Suprapubic skin (tissue), 4 donors: Measurements from ENCODE around the gene TNIP1. TPM values are rescaled to one million over a fixed set of nuclear protein-coding genes. Genes with fewer than 3 reads are reported as not detected.

Experiments used
- DNase-seq, 2 donors: peaks; one replicate each; pipeline ENCODE4 v3.0.0-alpha.2; 2019; ENCODE audit warnings: low spot score in 2 of 2
- H3K27ac ChIP-seq: fragments of 200-600 bp; sonication (generic); one replicate; pipeline ENCODE4 v1.5.1; 2019
- H3K27me3 ChIP-seq: fragments of 200-600 bp; sonication (generic); one replicate; pipeline ENCODE4 v1.5.1; 2019
- H3K36me3 ChIP-seq: fragments of 200-600 bp; sonication (generic); one replicate; pipeline ENCODE4 v1.5.1; 2019
- H3K4me1 ChIP-seq: fragments of 200-600 bp; sonication (generic); one replicate; pipeline ENCODE4 v1.5.1; 2019
- H3K4me3 ChIP-seq: fragments of 200-600 bp; sonication (generic); one replicate; pipeline ENCODE4 v1.5.1; 2019; ENCODE audit warnings: mild to moderate bottlenecking
- H3K9me3 ChIP-seq: fragments of 200-600 bp; sonication (generic); one replicate; pipeline ENCODE4 v1.5.1; 2019
- CTCF ChIP-seq, 2 donors: fragments of 200-600 bp in 1 of 2; fragments of 450-650 bp in 1 of 2; sonication (generic) in 1 of 2; IDR thresholded peaks; one replicate each; pipeline ENCODE4 v1.5.1; 2016 to 2019; ENCODE audit warnings: antibody characterized with exemption in 2 of 2, mild to moderate bottlenecking in 1 of 2, moderate library complexity in 1 of 2
- EP300 ChIP-seq: sonication (generic); formaldehyde crosslinking; IDR thresholded peaks from one replicate; pipeline ENCODE4 v1.6.1; 2017; ENCODE audit warnings: antibody characterized with exemption
- POLR2A ChIP-seq, 2 donors: fragments of 450-650 bp; IDR thresholded peaks; one replicate each; pipeline ENCODE4 v1.6.1; 2017; ENCODE audit warnings: antibody characterized with exemption in 2 of 2, mild to moderate bottlenecking in 2 of 2, moderate library complexity in 2 of 2
- POLR2AphosphoS5 ChIP-seq, 3 donors: sonication (generic); formaldehyde crosslinking; IDR thresholded peaks; one replicate each; pipeline ENCODE4 v1.6.1; 2017; ENCODE audit warnings: antibody characterized with exemption in 3 of 3
- WGBS: methylation state at CpG from one replicate; pipeline ENCODE4 v1.1.5; 2018; 5-methylcytosine and 5-hydroxymethylcytosine counted together
- total RNA-seq, 4 donors: library from RNA; depleted of rRNA; stranded (reverse); fragments of >200 nt; gene quantifications; one replicate each; pipeline ENCODE4 v1.1.0, GENCODE V29; 2016

The TNIP1 gene
- total RNA-seq, 4 donors from 2014 or later: 47.5 to 94.7 (median 70.9) TPM

- 97% methylated on average over 8 of the region's 8 CpGs for WGBS
- no peaks in the 10 kb centered on the region for H3K9me3 ChIP-seq
- no peak overlapping the region for H3K4me3 ChIP-seq
- H3K36me3 ChIP-seq: peaks cover 75% of the 10 kb centered on the region
- peaks cover 39% of the 10 kb centered on the region for H3K4me1 ChIP-seq
- TF ChIP-seq POLR2A (IDR thresholded peaks at IDR 0.05) (no peak), POLR2AphosphoS5 (IDR thresholded peaks at IDR 0.05) (no peak), EP300 (no peak), CTCF (IDR thresholded peaks at IDR 0.05) (no peak)
- H3K27me3 ChIP-seq: no peaks in the 10 kb centered on the region
- no peak overlapping the region for H3K27ac ChIP-seq
- no peak for DNase-seq
Observed at GRCh38 chr5:151028717-151029116, 52.1 kb downstream of the TNIP1 start.

- H3K36me3 ChIP-seq: peaks cover 69% of the 10 kb centered on the region
- WGBS: 75% methylated on average over 4 of the region's 11 CpGs
- peaks cover 46% of the 10 kb centered on the region for H3K4me1 ChIP-seq
- no peak for TF ChIP-seq EP300
- no peak for TF ChIP-seq POLR2AphosphoS5 (IDR thresholded peaks at IDR 0.05)
- no peaks in the 10 kb centered on the region for H3K9me3 ChIP-seq
- DNase-seq: no peak
- H3K27ac ChIP-seq: no peak overlapping the region
- H3K27me3 ChIP-seq: no peaks in the 10 kb centered on the region
- no peak overlapping the region for H3K4me3 ChIP-seq
Observed at GRCh38 chr5:151027961-151028479, 52.8 kb downstream of the TNIP1 start.

GRCh38 chr5:151026679-151027078, 54.2 kb downstream of the TNIP1 start:
- H3K4me1 ChIP-seq: peaks cover 60% of the 10 kb centered on the region
- H3K4me3 ChIP-seq: no peak overlapping the region
- 46% methylated on average over 7 of the region's 7 CpGs for WGBS
- DNase-seq: no peak
- peaks cover 57% of the 10 kb centered on the region for H3K36me3 ChIP-seq
- no peaks in the 10 kb centered on the region for H3K27me3 ChIP-seq
- TF ChIP-seq POLR2AphosphoS5 (IDR thresholded peaks at IDR 0.05) (no peak), CTCF (IDR thresholded peaks at IDR 0.05) (no peak), EP300 (no peak), POLR2A (IDR thresholded peaks at IDR 0.05) (no peak)
- H3K27ac ChIP-seq: no peak overlapping the region
- no peaks in the 10 kb centered on the region for H3K9me3 ChIP-seq

- no peak for TF ChIP-seq POLR2A (IDR thresholded peaks at IDR 0.05)
- Histone ChIP-seq H3K36me3 (peaks cover 51% of the 10 kb centered on the region), H3K27ac (no peak overlapping the region), H3K4me3 (no peak overlapping the region), H3K9me3 (no peaks in the 10 kb centered on the region), H3K4me1 (peaks cover 66% of the 10 kb centered on the region), H3K27me3 (no peaks in the 10 kb centered on the region)
- no peak for DNase-seq
- WGBS: 95% methylated on average over 5 of the region's 9 CpGs
Observed at GRCh38 chr5:151026088-151026487, 54.7 kb downstream of the TNIP1 start.

GRCh38 chr5:151025250-151025606, 55.6 kb downstream of the TNIP1 start:
- no peak for TF ChIP-seq POLR2A (IDR thresholded peaks at IDR 0.05)
- TF ChIP-seq CTCF (IDR thresholded peaks at IDR 0.05): no peak
- no peak for TF ChIP-seq POLR2AphosphoS5 (IDR thresholded peaks at IDR 0.05)
- TF ChIP-seq EP300: no peak
- peak overlapping the region; percentile 67 for H3K4me3 ChIP-seq
- H3K27ac ChIP-seq: no peak overlapping the region
- 93% methylated on average over 7 of the region's 7 CpGs for WGBS
- H3K9me3 ChIP-seq: no peaks in the 10 kb centered on the region
- peaks cover 74% of the 10 kb centered on the region for H3K4me1 ChIP-seq
- H3K36me3 ChIP-seq: peaks cover 45% of the 10 kb centered on the region
- no peak for DNase-seq
- H3K27me3 ChIP-seq: no peaks in the 10 kb centered on the region

- Histone ChIP-seq H3K27me3 (no peaks in the 10 kb centered on the region), H3K36me3 (peaks cover 39% of the 10 kb centered on the region), H3K27ac (peak overlapping the region; percentile 77), H3K9me3 (no peaks in the 10 kb centered on the region), H3K4me3 (peak overlapping the region; percentile 67), H3K4me1 (peaks cover 80% of the 10 kb centered on the region)
- TF ChIP-seq CTCF (IDR thresholded peaks at IDR 0.05): no peak
- no peak for TF ChIP-seq POLR2AphosphoS5 (IDR thresholded peaks at IDR 0.05)
- no peak for TF ChIP-seq POLR2A (IDR thresholded peaks at IDR 0.05)
- no peak for TF ChIP-seq EP300
- DNase-seq: no peak
- WGBS: 82% methylated on average over 6 of the region's 7 CpGs
Observed at GRCh38 chr5:151024440-151025249, 56.2 kb downstream of the TNIP1 start.
